HG03558 (cell line): ENCODE data around the gene ENO1.
A peak's percentile ranks its signal among the peaks of the same experiment; 100 is the strongest.
"Not testable (repeated sequence)": the region's sequence is repeated elsewhere in the genome, so short reads cannot be mapped to it uniquely, and the experiment has no call there.

Experiments used
- ATAC-seq: cut with Tn5 transposase; IDR thresholded peaks from one replicate; pipeline ENCODE4 v1.9.1; 2021; ENCODE audit warnings: moderate number of reproducible peaks; ENCODE audit not compliant: unreplicated experiment; ENCODE audit errors: extremely low read depth

ENO1 gene

DNA sequence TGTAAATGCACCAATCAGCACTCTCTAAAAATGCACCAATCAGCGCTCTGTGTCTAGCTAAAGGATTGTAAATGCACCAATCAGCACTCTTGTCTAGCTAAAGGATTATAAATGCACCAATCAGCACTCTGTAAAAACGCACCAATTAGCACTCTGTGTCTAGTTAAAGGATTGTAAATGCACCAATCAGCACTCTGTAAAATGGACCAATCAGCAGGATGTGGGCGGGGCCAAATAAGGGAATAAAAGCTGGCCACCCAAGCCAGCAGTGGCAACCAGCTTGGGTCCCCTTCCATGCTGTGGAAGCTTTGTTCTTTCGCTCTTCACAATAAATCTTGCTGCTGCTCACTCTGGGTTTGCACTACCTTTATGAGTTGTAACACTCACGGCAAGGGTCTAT lies 19.9 kb upstream of the ENO1 start:
- not testable (repeated sequence) for ATAC-seq

DNA sequence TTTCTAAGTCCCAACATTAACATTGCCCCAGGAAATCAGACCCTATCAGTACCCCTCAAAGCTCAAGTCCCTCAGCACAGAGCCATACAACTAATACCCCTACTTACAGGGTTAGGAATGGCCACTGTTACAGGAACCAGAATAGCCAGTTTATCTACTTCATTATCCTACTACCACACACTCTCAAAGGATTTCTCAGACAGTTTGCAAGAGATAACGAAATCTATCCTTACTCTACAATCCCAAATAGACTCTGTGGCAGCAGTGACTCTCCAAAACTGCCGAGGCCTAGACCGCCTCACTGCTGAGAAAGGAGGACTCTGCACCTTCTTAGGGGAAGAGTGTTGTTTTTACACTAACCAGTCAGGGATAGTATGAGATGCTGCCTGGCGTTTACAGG lies 19.0 kb upstream of the ENO1 start:
- not testable (repeated sequence) for ATAC-seq

DNA sequence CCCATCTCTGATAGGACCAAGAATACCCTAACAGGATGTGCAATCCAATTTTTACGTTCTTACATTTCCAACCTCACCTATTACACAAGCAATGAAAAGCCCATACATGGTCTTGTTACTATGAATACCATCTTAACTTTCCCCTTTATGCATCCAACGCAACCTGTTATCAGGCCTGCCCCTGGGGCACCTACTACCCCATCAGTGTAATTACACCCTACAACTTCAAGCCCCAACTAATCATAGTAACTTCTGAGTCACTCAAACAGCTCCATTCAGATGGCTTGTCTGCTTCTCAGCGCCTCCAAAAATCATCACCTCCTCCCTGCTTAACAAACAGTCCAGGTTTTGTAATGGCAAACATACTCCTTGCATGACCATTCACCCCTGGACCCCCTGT lies 18.3 kb upstream of the ENO1 start:
- ATAC-seq = not testable (repeated sequence)

DNA sequence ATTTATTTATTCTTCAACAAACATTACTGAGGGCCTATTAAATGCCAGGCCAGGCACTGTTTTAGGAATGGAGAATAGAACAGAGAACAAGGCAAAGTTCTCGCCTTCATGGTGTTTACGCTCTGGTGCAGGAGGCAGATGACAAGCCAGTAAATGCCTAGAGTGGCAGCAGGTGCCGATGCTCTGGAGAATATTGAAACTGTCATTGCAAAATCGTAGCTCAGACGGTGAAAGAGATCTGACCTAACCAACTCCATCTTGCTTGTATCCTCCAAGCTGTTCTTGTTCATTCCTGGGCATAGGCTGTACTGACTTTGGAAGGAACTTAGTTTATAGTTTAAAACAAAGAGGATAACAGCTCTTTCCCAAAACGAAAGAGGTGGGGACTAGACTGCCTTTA lies 13.5 kb upstream of the ENO1 start:
- ATAC-seq = no peak

DNA sequence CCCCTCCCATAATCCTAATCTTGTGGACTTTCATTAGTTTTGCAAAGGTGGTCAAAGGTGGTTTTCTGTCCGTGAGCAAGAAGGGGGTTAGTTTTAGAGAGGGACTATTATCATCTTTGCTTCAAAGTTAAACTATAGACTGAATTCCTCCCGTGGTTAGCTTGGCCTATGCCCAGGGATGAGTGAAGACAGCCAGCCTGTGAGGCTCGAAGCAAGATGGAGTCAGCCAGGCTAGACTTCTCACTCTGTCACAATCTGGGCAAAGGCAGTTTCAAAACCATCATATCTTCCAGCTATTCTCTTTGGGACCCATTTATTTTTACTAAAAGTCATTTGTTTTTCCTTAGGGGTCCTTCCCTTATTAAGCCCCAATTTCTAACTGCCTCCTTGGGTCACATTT lies 12.9 kb upstream of the ENO1 start:
- no peak for ATAC-seq

DNA sequence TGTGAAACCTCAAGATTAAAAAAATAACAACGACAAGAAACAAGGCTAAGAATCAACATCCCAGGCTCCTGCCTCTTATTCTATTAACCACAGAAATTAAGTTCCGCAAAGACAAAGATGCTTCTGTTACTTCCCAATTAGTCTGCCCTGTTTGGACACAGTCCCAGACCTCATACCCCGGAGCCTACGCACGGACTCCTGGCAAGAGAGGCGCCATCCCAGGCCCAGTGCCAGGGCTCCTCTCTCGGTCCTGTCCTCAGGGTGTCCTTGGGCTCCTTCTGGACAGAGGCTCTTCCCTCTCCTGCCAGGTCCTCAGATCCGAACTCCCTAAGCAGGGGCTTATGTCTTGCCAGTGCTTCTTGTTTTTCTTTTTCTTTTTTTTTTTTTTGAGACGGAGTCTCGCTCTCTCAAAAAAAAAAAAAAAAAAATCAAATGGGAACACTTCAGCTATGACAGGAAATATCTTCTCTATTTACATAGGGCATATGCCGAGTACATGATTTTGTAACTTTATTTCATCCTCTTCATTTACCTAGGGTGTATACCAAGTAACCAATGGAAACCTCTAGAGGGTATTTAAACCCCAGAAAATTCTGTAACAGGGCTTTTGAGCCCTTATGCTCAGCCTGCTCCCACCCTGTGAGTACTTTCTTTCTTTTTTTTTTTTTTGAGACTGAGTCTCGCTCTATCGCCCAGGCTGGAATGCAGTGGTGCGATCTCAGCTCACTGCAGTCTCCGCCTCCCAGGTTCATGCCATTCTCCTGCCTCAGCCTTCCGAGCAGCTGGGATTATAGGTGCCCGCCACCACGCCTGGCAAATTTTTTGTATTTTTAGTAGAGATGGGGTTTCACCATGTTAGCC lies 11.7 kb upstream of the ENO1 start:
- no peak for ATAC-seq

DNA sequence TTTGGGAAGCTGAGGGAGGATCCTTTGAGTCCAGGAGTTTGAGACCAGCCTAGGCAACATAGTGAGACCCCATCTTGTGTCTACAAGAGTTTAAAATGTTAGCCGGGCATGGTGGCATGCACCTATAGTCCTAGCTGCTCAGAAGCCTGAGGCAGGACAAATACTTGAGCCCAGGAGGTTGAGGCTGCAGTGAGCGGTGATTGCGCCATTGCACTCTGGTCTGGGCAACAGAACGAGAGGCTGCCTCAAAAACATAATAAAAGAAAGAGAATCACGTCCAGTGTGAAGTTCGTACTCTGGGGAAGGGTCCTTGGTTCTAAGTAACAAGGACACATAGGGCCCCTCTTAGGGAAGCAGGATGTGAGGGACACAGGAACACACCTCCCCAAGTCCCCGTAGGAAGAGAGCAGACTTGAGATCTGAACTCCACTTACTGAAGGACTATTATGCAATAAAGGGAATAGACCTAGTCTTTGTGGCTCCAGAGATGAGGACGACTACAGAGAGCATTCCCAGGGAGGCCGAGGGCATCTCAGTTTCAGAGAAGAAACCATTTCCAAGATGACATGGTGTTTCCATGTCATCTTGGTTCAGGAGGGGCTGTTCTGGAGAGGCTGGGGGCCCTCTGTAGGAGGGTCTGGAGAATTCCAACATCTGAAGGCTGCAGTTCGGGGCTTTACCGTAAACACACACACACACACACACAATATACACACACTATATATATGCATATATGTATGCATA lies 10.8 kb upstream of the ENO1 start:
- ATAC-seq = no peak

DNA sequence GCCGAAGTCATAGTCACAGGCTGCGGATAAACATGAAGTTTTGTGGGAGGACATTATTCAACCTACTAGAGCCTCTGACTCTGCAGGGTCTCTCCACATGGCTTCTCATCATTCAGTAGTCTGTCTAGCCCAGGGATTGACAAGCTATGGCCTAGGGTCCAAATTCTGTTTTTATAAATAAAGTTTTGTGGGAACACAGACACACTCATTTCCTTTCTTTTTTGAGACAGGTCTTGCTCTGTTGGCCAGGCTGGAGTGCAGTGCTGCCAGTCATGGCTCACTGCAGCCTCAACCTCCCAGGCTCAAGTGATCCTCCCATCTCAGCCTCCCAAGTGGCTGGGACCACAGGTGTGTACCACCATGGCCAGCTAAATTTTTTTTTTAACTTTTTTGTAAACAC lies 8.1 kb upstream of the ENO1 start:
- ATAC-seq = no peak

DNA sequence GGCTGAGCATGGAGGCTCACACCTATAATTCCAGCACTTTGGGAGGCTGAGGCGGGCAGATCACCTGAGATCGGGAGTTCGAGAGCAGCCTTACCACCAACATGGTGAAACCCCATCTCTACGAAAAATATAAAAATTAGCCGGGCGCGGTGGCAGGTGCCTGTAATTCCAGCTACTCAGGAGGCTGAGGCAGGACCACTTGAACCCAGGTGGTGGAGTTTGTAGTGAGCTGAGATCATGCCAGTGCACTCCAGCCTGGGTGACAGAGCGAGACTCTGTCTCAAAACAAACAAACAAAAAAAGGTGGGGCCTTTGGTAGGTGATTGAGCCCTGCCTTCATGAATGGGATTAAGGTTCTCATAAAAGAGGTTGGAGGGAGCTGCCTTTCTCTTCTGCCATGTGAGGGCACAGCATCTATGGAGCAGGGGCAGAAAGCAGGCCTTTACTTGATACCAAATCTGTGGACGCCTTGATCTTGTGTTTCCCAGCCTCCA lies 7.6 kb upstream of the ENO1 start:
- ATAC-seq = not testable (repeated sequence)

DNA sequence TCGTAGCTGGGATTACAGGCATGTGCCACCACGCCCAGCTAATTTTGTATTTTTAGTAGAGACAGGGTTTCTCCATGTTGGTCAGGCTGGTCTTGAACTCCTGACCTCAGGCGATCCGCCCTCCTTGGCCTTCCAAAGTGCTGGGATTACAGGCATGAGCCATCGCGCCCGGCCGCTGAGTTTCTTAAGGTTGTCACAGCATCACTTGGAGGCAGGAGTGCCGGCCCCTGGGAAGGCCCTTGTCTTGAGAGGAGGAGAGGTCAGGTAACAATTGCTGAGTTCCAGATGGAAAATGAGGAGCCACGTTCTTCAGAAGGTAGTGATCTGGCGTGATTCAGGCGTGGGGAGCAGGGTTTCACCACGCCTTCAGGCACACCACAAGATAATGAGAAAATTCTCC lies 5.6 kb upstream of the ENO1 start:
- ATAC-seq = not testable (repeated sequence)

DNA sequence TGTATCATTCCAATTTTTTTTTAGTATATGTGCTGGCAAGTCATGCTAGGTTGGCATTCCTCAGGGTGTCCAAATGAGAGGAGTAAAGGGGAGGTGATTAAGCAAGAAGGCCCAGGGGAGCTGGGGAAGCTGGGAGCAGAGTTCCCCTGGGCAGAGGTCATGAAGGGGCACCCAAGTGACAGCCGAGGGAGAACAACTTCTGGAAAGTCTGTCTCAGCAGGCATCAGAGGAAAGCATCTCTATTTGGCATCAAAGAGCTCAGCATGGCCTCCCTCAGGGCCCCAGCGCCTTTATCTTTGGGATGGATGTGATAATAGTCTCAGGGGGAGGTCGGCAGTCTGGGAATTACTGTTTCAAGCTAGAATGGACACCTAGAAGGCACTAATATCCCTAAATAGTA lies 5.0 kb upstream of the ENO1 start:
- no peak for ATAC-seq

DNA sequence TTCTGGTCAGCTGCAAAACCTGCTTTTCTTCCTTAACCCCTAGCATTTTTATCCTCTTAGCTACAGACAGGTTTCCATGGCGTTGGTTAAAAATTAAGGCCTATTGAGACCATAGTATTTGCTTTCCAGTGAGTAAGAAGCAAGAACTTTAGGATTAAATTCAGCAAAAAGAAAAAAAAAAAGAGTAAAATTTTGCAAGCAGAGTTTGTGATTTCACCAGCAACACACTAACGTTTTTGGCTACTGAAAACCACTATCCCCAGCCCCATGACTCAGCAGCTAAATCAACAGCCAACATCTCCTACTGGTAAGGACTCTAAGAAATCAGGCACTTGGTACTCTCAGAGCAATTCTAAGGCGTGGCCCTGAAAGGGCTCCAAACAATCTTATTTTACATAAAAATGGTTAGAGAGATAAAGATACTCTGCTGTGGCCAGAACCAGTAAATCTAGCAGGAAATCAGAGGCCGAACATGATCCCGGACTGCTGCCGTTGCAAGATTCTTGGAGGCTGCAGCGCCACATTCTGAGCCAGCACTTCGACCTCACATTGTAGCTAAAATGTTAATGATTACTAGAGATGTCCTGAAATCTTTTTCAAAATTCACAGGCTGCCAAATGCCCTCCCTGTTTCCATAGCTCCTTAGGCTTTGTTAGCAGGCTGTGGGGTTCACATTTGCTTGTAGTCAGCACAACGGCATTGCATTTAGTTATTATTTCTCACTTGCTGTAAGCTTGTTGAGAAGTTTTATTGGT lies 1.6 kb upstream of the ENO1 start:
- ATAC-seq = no peak

DNA sequence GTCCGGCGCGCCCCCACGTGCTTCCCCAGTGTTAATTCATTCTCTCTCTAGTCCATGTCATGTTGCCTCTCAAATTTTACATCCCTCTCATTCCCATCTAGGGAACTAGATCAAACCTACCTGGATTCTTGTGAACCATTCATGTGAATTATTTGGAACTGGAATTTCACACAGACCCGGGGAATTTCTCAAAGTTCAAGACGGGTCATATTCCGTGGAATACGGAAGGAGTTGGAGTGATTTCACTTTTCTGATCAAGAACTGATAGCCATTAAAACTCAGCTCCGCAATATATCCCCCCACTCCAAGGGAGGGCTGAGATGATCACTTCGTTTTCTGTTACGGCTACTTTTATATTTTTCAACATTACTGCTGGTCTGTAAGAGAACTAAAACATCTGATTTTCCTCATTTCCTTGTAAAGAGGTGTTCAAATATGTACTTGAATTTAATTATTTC lies 1.0 kb upstream of the ENO1 start:
- no peak for ATAC-seq

DNA sequence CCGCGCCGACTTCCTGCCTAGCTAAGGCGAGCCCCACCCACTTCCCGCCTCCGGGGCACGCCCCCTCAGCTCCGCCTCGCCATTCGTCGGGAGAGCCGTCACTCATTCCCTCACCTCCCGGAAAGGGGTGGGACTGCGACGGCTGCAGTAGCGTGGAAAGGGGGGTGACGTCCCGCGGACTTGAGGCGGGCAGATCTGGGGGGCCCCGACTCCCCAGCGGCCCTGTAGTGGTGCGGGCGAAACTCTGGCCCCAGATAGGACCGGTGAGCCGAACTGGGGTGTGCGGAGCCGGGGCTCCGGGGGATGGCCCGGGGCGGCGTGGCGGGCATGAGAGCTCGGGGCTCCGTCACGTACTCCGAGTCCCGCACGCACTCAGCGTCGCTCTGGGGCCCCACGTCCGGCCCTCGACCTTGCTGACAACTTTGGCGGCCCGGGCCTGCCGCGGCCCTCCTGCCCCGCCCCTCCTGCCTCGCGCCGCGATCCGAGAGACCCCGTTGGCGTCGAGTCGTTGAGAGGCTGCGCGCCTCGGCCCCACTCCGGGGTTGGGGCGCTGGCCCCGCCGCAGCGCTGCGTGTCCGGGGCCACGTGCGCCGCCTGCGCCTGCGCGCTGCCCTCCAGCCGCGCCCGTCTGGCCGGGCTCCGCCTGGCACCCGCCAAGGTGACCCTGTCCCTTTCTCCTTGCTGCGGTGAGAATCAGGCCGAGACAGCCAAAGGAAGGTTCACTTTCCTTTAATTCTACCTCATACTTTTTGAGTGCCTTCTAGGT lies 395 bp upstream of the ENO1 start:
- peak; percentile 41 for ATAC-seq

DNA sequence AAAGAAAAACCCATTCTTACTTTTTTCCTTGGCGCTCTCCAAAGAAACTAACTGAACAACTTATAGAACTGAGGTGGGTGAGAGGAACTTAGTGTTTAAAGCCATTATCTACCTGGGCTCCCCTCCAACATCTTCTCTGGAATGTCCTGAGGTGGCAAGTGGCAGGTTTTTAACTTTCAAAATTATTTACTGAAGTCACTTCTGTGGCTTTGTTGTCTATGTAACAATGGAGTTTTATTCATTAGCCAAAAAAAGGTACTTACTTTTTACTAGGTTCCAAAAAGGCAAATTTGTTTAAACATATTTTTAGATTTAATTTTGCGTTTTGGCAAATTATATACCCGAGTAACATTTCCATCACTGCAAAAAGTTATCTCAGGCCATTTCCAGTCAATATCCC lies 2.4 kb downstream of the ENO1 start:
- ATAC-seq = no peak

DNA sequence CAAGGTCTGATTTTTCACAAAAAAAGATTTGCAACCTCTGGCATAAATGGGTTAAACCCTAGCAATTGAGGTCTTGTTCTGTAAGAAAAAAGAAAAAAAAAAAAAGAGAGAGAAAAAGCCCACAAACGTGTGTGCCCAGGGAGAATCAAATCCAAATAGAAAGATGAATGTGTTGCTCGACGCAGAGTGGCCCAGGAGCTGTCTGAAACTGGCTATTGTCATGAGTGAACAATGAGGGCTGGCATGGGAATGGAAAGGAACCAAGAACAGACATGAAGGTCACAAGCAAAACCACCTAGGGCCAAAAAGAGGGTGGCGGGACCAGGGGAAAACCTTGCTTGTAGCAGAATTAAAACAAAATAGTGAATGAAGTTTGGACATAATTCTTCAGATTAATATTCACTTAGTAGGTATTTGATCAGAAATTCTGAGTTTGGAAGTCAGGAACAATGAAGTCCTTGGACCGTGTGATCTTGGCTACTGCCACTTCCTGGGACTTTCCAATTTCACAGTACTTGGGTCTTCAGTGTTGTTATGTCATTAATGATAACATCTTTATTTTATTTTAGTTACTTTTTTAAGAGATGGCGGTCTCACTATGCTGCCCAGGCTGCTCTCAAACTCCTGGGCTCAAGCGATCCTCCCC lies 3.1 kb downstream of the ENO1 start:
- ATAC-seq = no peak

DNA sequence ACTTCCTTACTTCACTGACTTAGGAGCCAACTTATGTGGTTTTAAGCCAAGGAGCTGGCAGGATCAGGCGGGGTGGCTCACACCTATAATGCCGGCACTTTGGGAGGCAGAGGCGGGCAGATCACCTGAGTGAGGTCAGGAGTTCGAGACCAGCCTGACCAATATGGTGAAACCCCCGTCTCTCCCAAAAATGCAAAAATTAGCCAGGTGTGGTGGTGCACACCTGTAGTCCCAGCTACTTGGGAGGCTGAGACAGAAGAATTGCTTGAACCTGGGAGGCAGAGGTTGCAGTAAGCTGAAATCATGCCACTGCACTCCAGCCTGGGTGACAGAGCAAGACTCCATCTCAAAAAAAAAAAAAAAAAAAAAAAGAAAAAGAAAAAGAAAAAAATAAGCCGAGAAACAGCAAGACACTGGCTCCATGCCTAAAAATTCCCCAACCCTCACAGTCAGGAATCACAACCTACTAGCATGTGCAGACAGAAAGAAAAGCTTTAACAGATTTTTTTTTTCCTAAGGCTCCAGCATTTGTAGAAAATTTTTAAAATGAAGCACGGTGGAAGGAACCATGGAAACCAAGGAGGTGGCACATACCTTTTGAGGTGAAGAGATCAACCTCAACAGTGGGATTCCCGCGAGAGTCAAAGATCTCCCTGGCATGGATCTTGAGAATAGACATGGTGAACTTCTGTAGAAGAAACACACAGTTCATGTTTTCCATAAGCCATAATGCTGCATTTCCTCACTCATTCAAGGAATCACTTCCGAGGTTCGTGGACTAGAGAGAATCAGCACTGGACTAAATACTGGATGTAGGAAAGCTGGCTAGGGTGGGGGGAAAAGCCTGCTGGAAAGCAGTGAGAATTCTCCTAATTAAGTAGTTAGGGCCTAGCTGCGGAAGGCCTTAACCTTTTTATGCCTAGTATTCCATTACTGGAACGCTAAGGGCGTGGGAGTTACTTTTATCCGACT lies 4.0 kb downstream of the ENO1 start:
- no peak for ATAC-seq

DNA sequence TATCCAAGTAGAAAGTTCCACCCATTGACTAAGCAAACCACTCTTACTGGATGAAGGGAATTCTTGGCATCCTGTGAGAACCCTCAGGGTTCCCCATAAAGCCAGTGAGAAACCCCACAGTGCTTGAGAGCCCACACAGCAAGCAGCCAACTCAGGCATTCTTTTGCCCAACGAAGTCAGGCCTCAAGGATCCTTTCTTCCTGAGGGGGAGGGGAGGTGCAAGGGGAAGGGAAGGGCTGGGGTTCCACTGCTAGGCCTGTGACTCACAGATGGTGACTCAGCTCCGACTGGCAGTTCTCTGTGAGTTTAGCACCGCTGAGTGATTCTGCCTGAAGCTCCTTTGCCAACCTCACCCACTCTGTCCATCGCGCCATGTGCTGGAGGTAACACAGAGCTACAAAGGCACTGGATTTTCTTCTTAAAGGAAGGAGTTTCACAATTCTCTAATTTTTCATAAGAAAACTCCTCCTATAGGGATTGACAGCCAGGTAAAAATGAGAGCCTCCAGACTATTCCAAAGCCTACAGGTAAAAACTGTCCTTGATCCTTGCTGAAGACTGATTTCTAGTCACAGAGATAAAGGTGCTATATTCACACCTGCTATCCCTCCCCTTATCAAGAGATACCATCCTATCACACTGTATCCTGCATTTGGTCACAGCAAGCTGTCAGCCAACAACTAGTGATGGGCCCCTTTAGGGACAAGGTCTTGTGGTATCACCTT lies 4.8 kb downstream of the ENO1 start:
- ATAC-seq = no peak
